HAP-1 (cell line): ENCODE results near the gene GALNT9.

Source experiments
- DNase-seq, 2 experiments: peaks; one replicate each; pipeline ENCODE4 v3.0.0-alpha.2; 2016 to 2020; ENCODE audit warnings: low spot score in 2 of 2
- H3K27me3 ChIP-seq: fragments of 250-450 bp; sonication (Bioruptor Pico); 2 replicates; pipeline ENCODE4 v1.5.1; 2020; ENCODE audit warnings: low read depth, mild to moderate bottlenecking, moderate library complexity
- H3K36me3 ChIP-seq: fragments of 250-450 bp; sonication (Bioruptor Pico); replicated peaks from 2 replicates; pipeline ENCODE4 v1.5.1; 2020; ENCODE audit warnings: mild to moderate bottlenecking
- H3K4me1 ChIP-seq: fragments of 250-450 bp; sonication (Bioruptor Pico); 2 replicates; pipeline ENCODE4 v1.5.1; 2020; ENCODE audit warnings: mild to moderate bottlenecking
- H3K4me3 ChIP-seq: fragments of 250-450 bp; sonication (Bioruptor Pico); 2 replicates; pipeline ENCODE4 v1.5.1; 2020; ENCODE audit warnings: mild to moderate bottlenecking, moderate library complexity
- H3K9me3 ChIP-seq: fragments of 250-450 bp; sonication (Bioruptor Pico); 2 replicates; pipeline ENCODE4 v1.5.1; 2020; ENCODE audit warnings: mild to moderate bottlenecking, moderate library complexity
- in situ Hi-C: fragments of 300-500 bp; cut with MboI; formaldehyde crosslinking; loops from 3 replicates; pipeline ENCODE4 v1.14.3; 2020; ENCODE audit warnings: low sequenced_read_pairs, inconsistent platforms, mixed read lengths

Gene GALNT9

GRCh38 chr12:132173135-132174014 is 156.0 kb downstream of the GALNT9 start:
- Histone ChIP-seq H3K4me1 (no peaks in the 10 kb centered on the region), H3K27me3 (peaks cover 21% of the 10 kb centered on the region), H3K36me3 (no peaks in the 10 kb centered on the region), H3K4me3 (no peak overlapping the region), H3K9me3 (no peaks in the 10 kb centered on the region)
- DNase-seq, result no peak
- in situ Hi-C loops, result loop anchor here (25.0 kb wide), 1 partner anchor 389 kb away; no protein-coding TSS in a partner anchor

GRCh38 chr12:132172619-132173018 is 156.8 kb downstream of the GALNT9 start:
- DNase-seq, result no peak
- H3K4me1 ChIP-seq, result no peaks in the 10 kb centered on the region
- no peaks in the 10 kb centered on the region for H3K36me3 ChIP-seq
- no peaks in the 10 kb centered on the region for H3K9me3 ChIP-seq
- H3K4me3 ChIP-seq, result no peak overlapping the region
- in situ Hi-C loops, result loop anchor here (25.0 kb wide), 1 partner anchor 390 kb away; no protein-coding TSS in a partner anchor
- H3K27me3 ChIP-seq, result peaks cover 20% of the 10 kb centered on the region

GRCh38 chr12:132171968-132172521 is 157.3 kb downstream of the GALNT9 start:
- Histone ChIP-seq H3K27me3 (peaks cover 17% of the 10 kb centered on the region), H3K4me3 (no peak overlapping the region), H3K36me3 (no peaks in the 10 kb centered on the region), H3K9me3 (no peaks in the 10 kb centered on the region), H3K4me1 (no peaks in the 10 kb centered on the region)
- in situ Hi-C loops, result loop anchor here (25.0 kb wide), 1 partner anchor 390 kb away; no protein-coding TSS in a partner anchor
- DNase-seq, result no peak

- Histone ChIP-seq H3K4me1 (no peaks in the 10 kb centered on the region), H3K4me3 (no peak overlapping the region), H3K9me3 (no peaks in the 10 kb centered on the region), H3K27me3 (peaks cover 17% of the 10 kb centered on the region), H3K36me3 (no peaks in the 10 kb centered on the region)
- in situ Hi-C loops, result loop anchor here (25.0 kb wide), 1 partner anchor 391 kb away; no protein-coding TSS in a partner anchor
- DNase-seq, result no peak
These were observed 158.0 kb downstream of the GALNT9 start for GRCh38 chr12:132171293-132171967.

GRCh38 chr12:132170637-132171292 is 158.6 kb downstream of the GALNT9 start:
- Histone ChIP-seq H3K36me3 (no peaks in the 10 kb centered on the region), H3K4me1 (no peaks in the 10 kb centered on the region), H3K9me3 (no peaks in the 10 kb centered on the region), H3K4me3 (no peak overlapping the region), H3K27me3 (peaks cover 17% of the 10 kb centered on the region)
- in situ Hi-C loops, result loop anchor here (25.0 kb wide), 1 partner anchor 392 kb away; no protein-coding TSS in a partner anchor
- DNase-seq, result no peak

GRCh38 chr12:132170094-132170636 is 159.2 kb downstream of the GALNT9 start:
- no peaks in the 10 kb centered on the region for H3K9me3 ChIP-seq
- H3K4me3 ChIP-seq, result no peak overlapping the region
- no peaks in the 10 kb centered on the region for H3K4me1 ChIP-seq
- H3K27me3 ChIP-seq, result peaks cover 17% of the 10 kb centered on the region
- in situ Hi-C loops, result loop anchor here (25.0 kb wide), 1 partner anchor 392 kb away; no protein-coding TSS in a partner anchor
- H3K36me3 ChIP-seq, result no peaks in the 10 kb centered on the region
- DNase-seq, result no peak

- no peak for DNase-seq
- no peak overlapping the region for H3K4me3 ChIP-seq
- H3K4me1 ChIP-seq, result no peaks in the 10 kb centered on the region
- no peaks in the 10 kb centered on the region for H3K9me3 ChIP-seq
- no peaks in the 10 kb centered on the region for H3K36me3 ChIP-seq
- in situ Hi-C loops, result loop anchor here (25.0 kb wide), 1 partner anchor 393 kb away; no protein-coding TSS in a partner anchor
- H3K27me3 ChIP-seq, result peaks cover 12% of the 10 kb centered on the region
These were observed 160.0 kb downstream of the GALNT9 start for GRCh38 chr12:132169376-132169775.

- in situ Hi-C loops, result loop anchor here (25.0 kb wide), 1 partner anchor 394 kb away; no protein-coding TSS in a partner anchor
These were observed 160.9 kb downstream of the GALNT9 start for GRCh38 chr12:132168311-132169031.

GRCh38 chr12:132167611-132168310 is 161.6 kb downstream of the GALNT9 start:
- DNase-seq, result no peak
- Histone ChIP-seq H3K4me1 (no peaks in the 10 kb centered on the region), H3K4me3 (no peak overlapping the region), H3K27me3 (peaks cover 15% of the 10 kb centered on the region), H3K36me3 (no peaks in the 10 kb centered on the region), H3K9me3 (no peaks in the 10 kb centered on the region)
- in situ Hi-C loops, result loop anchor here (25.0 kb wide), 1 partner anchor 395 kb away; no protein-coding TSS in a partner anchor

More at GRCh38 chr12:132168311-132169031, 160.9 kb downstream of the GALNT9 start:
- H3K9me3 ChIP-seq, result no peaks in the 10 kb centered on the region
- no peaks in the 10 kb centered on the region for H3K4me1 ChIP-seq
- no peak overlapping the region for H3K4me3 ChIP-seq
- DNase-seq, result no peak
- H3K27me3 ChIP-seq, result peaks cover 15% of the 10 kb centered on the region
- no peaks in the 10 kb centered on the region for H3K36me3 ChIP-seq

GRCh38 chr12:132166801-132167591 is 162.4 kb downstream of the GALNT9 start:
- no peak overlapping the region for H3K4me3 ChIP-seq
- H3K27me3 ChIP-seq, result peaks cover 12% of the 10 kb centered on the region
- in situ Hi-C loops, result loop anchor here (25.0 kb wide), 1 partner anchor 395 kb away; no protein-coding TSS in a partner anchor
- no peaks in the 10 kb centered on the region for H3K4me1 ChIP-seq
- DNase-seq, result no peak
- no peaks in the 10 kb centered on the region for H3K9me3 ChIP-seq
- H3K36me3 ChIP-seq, result no peaks in the 10 kb centered on the region

- no peaks in the 10 kb centered on the region for H3K4me1 ChIP-seq
- H3K9me3 ChIP-seq, result no peaks in the 10 kb centered on the region
- no peak for DNase-seq
- no peaks in the 10 kb centered on the region for H3K36me3 ChIP-seq
- H3K27me3 ChIP-seq, result peaks cover 12% of the 10 kb centered on the region
- in situ Hi-C loops, result loop anchor here (25.0 kb wide), 1 partner anchor 396 kb away; no protein-coding TSS in a partner anchor
- no peak overlapping the region for H3K4me3 ChIP-seq
These were observed 163.3 kb downstream of the GALNT9 start for GRCh38 chr12:132166093-132166492.
